Loucy (cell line): ENCODE data around the gene GAS7.

ENCODE experiments used
- H2AFZ ChIP-seq: fragments of 200-600 bp; sonication (generic); 2 replicates; pipeline ENCODE4 v1.6.0; 2016; ENCODE audit warnings: antibody characterized with exemption, mild to moderate bottlenecking, low read length, moderate library complexity
- H3F3A ChIP-seq: fragments of 200-600 bp; 2 replicates; pipeline ENCODE4 v1.6.0; 2016; ENCODE audit warnings: antibody characterized with exemption, low read depth, mild to moderate bottlenecking
- H3K27me3 ChIP-seq: fragments of 200-600 bp; sonication (generic); 2 replicates; pipeline ENCODE4 v1.6.1; 2014; ENCODE audit warnings: low read length, mild to moderate bottlenecking; ENCODE audit not compliant: insufficient read depth, poor library complexity, severe bottlenecking
- H3K36me3 ChIP-seq: fragments of 200-600 bp; sonication (generic); 2 replicates; pipeline ENCODE4 v1.6.1; 2016; ENCODE audit warnings: low read length; ENCODE audit not compliant: insufficient read depth
- H3K4me1 ChIP-seq: fragments of 200-600 bp; sonication (generic); 2 replicates; pipeline ENCODE4 v1.5.1; 2014; ENCODE audit warnings: low read length, mild to moderate bottlenecking; ENCODE audit not compliant: insufficient read depth, poor library complexity, severe bottlenecking
- H3K4me2 ChIP-seq: fragments of 200-600 bp; sonication (generic); 2 replicates; pipeline ENCODE4 v1.6.0; 2014; ENCODE audit warnings: antibody characterized with exemption, low read length, low read depth, mild to moderate bottlenecking; ENCODE audit not compliant: poor library complexity, severe bottlenecking
- H3K4me3 ChIP-seq: fragments of 200-600 bp; sonication (generic); 2 replicates; pipeline ENCODE4 v1.5.1; 2014; ENCODE audit warnings: low read length, mild to moderate bottlenecking, mixed read lengths; ENCODE audit not compliant: poor library complexity, severe bottlenecking
- H3K79me2 ChIP-seq: fragments of 200-600 bp; sonication (generic); 2 replicates; pipeline ENCODE4 v1.6.1; 2014; ENCODE audit warnings: low read length; ENCODE audit not compliant: insufficient read depth
- H3K9ac ChIP-seq: fragments of 200-600 bp; sonication (generic); 2 replicates; pipeline ENCODE4 v1.6.0; 2014; ENCODE audit warnings: mild to moderate bottlenecking, low read depth, low read length, moderate library complexity; ENCODE audit not compliant: poor library complexity, severe bottlenecking
- H3K9me2 ChIP-seq: fragments of 200-600 bp; sonication (generic); replicated peaks from 2 replicates; pipeline ENCODE4 v1.6.1; 2016; ENCODE audit warnings: low read depth, low read length, mixed read lengths
- H3K9me3 ChIP-seq: fragments of 200-600 bp; sonication (generic); 2 replicates; pipeline ENCODE4 v1.6.1; 2014; ENCODE audit warnings: mild to moderate bottlenecking, antibody characterized with exemption, low read length, low read depth; ENCODE audit not compliant: insufficient read depth
- H4K20me1 ChIP-seq: fragments of 200-600 bp; sonication (generic); 2 replicates; pipeline ENCODE4 v1.6.0; 2014; ENCODE audit warnings: antibody characterized with exemption, low read length, mild to moderate bottlenecking; ENCODE audit not compliant: insufficient read depth, poor library complexity, severe bottlenecking
- CTCF ChIP-seq: fragments of 200-600 bp; sonication (generic); conservative IDR thresholded peaks from 2 replicates; pipeline ENCODE4 v1.5.1; 2014; ENCODE audit warnings: mild to moderate bottlenecking, antibody characterized with exemption, low read length
- EZH2phosphoT487 ChIP-seq: fragments of 200-600 bp; IDR thresholded peaks from 2 replicates; pipeline ENCODE4 v1.6.1; 2018; ENCODE audit warnings: antibody characterized with exemption, mild to moderate bottlenecking, moderate library complexity, borderline replicate concordance

GAS7 gene

GRCh38 chr17:9973669-9974447 is 224.5 kb downstream of the GAS7 start:
- Histone ChIP-seq H3K9me3 (no peaks in the 10 kb centered on the region), H3F3A (no peaks in the 10 kb centered on the region), H3K36me3 (peaks cover 4% of the 10 kb centered on the region; the same call in 1 of the 2 replicates), H3K4me3 (no peak overlapping the region), H3K9ac (no peak overlapping the region), H4K20me1 (no peaks in the 10 kb centered on the region), H3K9me2 (no peaks in the 10 kb centered on the region), H3K79me2 (peaks cover 34% of the 10 kb centered on the region; the same call in 1 of the 2 replicates), H3K27me3 (no peaks in the 10 kb centered on the region), H3K4me2 (no peak overlapping the region), H2AFZ (no peak overlapping the region), H3K4me1 (peaks cover 43% of the 10 kb centered on the region)
- TF ChIP-seq CTCF (no peak), EZH2phosphoT487 (no peak)

GRCh38 chr17:9971991-9972390 is 226.4 kb downstream of the GAS7 start:
- H2AFZ ChIP-seq, result no peak overlapping the region
- H3K27me3 ChIP-seq, result no peaks in the 10 kb centered on the region
- no peak overlapping the region for H3K9ac ChIP-seq
- no peak overlapping the region for H3K4me3 ChIP-seq
- no peak for TF ChIP-seq CTCF
- TF ChIP-seq EZH2phosphoT487, result no peak
- H3K4me2 ChIP-seq, result no peak overlapping the region
- H3K36me3 ChIP-seq, result peaks cover 7% of the 10 kb centered on the region; the same call in 1 of the 2 replicates
- H3F3A ChIP-seq, result no peaks in the 10 kb centered on the region
- H3K9me3 ChIP-seq, result no peaks in the 10 kb centered on the region
- H4K20me1 ChIP-seq, result no peaks in the 10 kb centered on the region
- H3K9me2 ChIP-seq, result no peaks in the 10 kb centered on the region
- peaks cover 38% of the 10 kb centered on the region for H3K4me1 ChIP-seq
- peaks cover 38% of the 10 kb centered on the region; the same call in 1 of the 2 replicates for H3K79me2 ChIP-seq

- TF ChIP-seq CTCF (no peak), EZH2phosphoT487 (no peak)
- Histone ChIP-seq H3F3A (no peaks in the 10 kb centered on the region), H3K79me2 (peaks cover 36% of the 10 kb centered on the region; the same call in 1 of the 2 replicates), H4K20me1 (no peaks in the 10 kb centered on the region), H3K9me3 (no peaks in the 10 kb centered on the region), H3K36me3 (peaks cover 7% of the 10 kb centered on the region; the same call in 1 of the 2 replicates), H3K9me2 (no peaks in the 10 kb centered on the region), H3K27me3 (no peaks in the 10 kb centered on the region), H3K4me3 (no peak overlapping the region), H3K4me2 (peak overlapping the region; percentile 7), H3K9ac (no peak overlapping the region), H3K4me1 (peaks cover 29% of the 10 kb centered on the region), H2AFZ (no peak overlapping the region)
These were observed 229.0 kb downstream of the GAS7 start for GRCh38 chr17:9969301-9969935.
